ENCODE results near the gene TCEA2. TPM values are rescaled to one million over a fixed set of nuclear protein-coding genes. Genes with fewer than 3 reads are reported as not detected.

The TCEA2 gene
- total RNA-seq, 2 donors from 2014 or later = 64.3 to 110 TPM

- Mint-ChIP-seq H3K27ac (no peak overlapping the region), H3K27me3 (ENCODE audit: insufficient read depth) (no peaks in the 10 kb centered on the region), H3K36me3 (ENCODE audit: low read depth) (peaks cover 75% of the 10 kb centered on the region), H3K9me3 (no peaks in the 10 kb centered on the region), H3K4me1 (no peaks in the 10 kb centered on the region), H3K4me3 (no peak overlapping the region)
- no peaks in the 10 kb centered on the region for H3K9me3 ChIP-seq (ENCODE audit: control insufficient read depth, low read length)
- H3K27ac ChIP-seq (ENCODE audit: low read depth, low read length) = no peak overlapping the region
- peak; percentile 36 for DNase-seq
- H3K27me3 ChIP-seq (ENCODE audit: control insufficient read depth, insufficient read depth, low read length, poor library complexity, severe bottlenecking) = no peaks in the 10 kb centered on the region
- no peak overlapping the region for H3K9ac ChIP-seq (ENCODE audit: extremely low read depth, low read length, poor library complexity, severe bottlenecking)
- peaks cover 69% of the 10 kb centered on the region for H3K36me3 ChIP-seq (ENCODE audit: control insufficient read depth, insufficient read depth, low read length)
- no peak overlapping the region for H3K4me3 ChIP-seq (ENCODE audit: low read length)
- TF ChIP-seq CTCF (conservative IDR thresholded peaks at IDR 0.05) = no peak
- H3K4me1 ChIP-seq (ENCODE audit: control insufficient read depth, insufficient read depth, low read length) = no peaks in the 10 kb centered on the region
- WGBS, 2 experiments (ENCODE audit: insufficient coverage in 1 of 2, insufficient read length in 1 of 2) = 94 to 100% methylated on average over 5 to 17 of the region's 17 CpGs
Observed at GRCh38 chr20:64024141-64024990, 38.6 kb upstream of the TCEA2 start.

- Histone ChIP-seq H3K4me3 (ENCODE audit: low read length) (no peak overlapping the region), H3K27me3 (ENCODE audit: control insufficient read depth, insufficient read depth, low read length, poor library complexity, severe bottlenecking) (no peaks in the 10 kb centered on the region), H3K4me1 (ENCODE audit: control insufficient read depth, insufficient read depth, low read length) (peaks cover 2% of the 10 kb centered on the region), H3K27ac (ENCODE audit: low read depth, low read length) (no peak overlapping the region), H3K9ac (ENCODE audit: extremely low read depth, low read length, poor library complexity, severe bottlenecking) (no peak overlapping the region), H3K36me3 (ENCODE audit: control insufficient read depth, insufficient read depth, low read length) (peaks cover 72% of the 10 kb centered on the region), H3K9me3 (ENCODE audit: control insufficient read depth, low read length) (no peaks in the 10 kb centered on the region)
- Mint-ChIP-seq H3K27ac (no peak overlapping the region), H3K4me1 (peaks cover 8% of the 10 kb centered on the region), H3K36me3 (ENCODE audit: low read depth) (peaks cover 76% of the 10 kb centered on the region), H3K27me3 (ENCODE audit: insufficient read depth) (no peaks in the 10 kb centered on the region), H3K9me3 (no peaks in the 10 kb centered on the region), H3K4me3 (no peak overlapping the region)
- no peak for TF ChIP-seq CTCF (conservative IDR thresholded peaks at IDR 0.05)
- 94 to 95% methylated on average over 18 of the region's 18 CpGs for WGBS, 2 experiments (ENCODE audit: insufficient coverage in 1 of 2, insufficient read length in 1 of 2)
- peak; percentile 30 for DNase-seq
Observed at GRCh38 chr20:64025101-64025825, 37.7 kb upstream of the TCEA2 start.

- DNase-seq = no peak
- Mint-ChIP-seq H3K4me3 (no peak overlapping the region), H3K4me1 (peaks cover 14% of the 10 kb centered on the region), H3K9me3 (no peaks in the 10 kb centered on the region), H3K27me3 (ENCODE audit: insufficient read depth) (peaks cover under 1% of the 10 kb centered on the region), H3K36me3 (ENCODE audit: low read depth) (peaks cover 76% of the 10 kb centered on the region), H3K27ac (no peak overlapping the region)
- WGBS, 2 experiments (ENCODE audit: insufficient coverage in 1 of 2, insufficient read length in 1 of 2) = 95 to 97% methylated on average over 6 to 29 of the region's 29 CpGs
- no peaks in the 10 kb centered on the region for H3K9me3 ChIP-seq (ENCODE audit: control insufficient read depth, low read length)
- H3K4me3 ChIP-seq (ENCODE audit: low read length) = no peak overlapping the region
- H3K36me3 ChIP-seq (ENCODE audit: control insufficient read depth, insufficient read depth, low read length) = peaks cover 70% of the 10 kb centered on the region
- no peak overlapping the region for H3K9ac ChIP-seq (ENCODE audit: extremely low read depth, low read length, poor library complexity, severe bottlenecking)
- peaks cover 7% of the 10 kb centered on the region for H3K4me1 ChIP-seq (ENCODE audit: control insufficient read depth, insufficient read depth, low read length)
- H3K27me3 ChIP-seq (ENCODE audit: control insufficient read depth, insufficient read depth, low read length, poor library complexity, severe bottlenecking) = no peaks in the 10 kb centered on the region
- H3K27ac ChIP-seq (ENCODE audit: low read depth, low read length) = no peak overlapping the region
- TF ChIP-seq CTCF (conservative IDR thresholded peaks at IDR 0.05) = no peak
Observed at GRCh38 chr20:64025826-64026412, 37.1 kb upstream of the TCEA2 start.
